ENCODE data around the gene H1-8.

H1-8 gene

DNA sequence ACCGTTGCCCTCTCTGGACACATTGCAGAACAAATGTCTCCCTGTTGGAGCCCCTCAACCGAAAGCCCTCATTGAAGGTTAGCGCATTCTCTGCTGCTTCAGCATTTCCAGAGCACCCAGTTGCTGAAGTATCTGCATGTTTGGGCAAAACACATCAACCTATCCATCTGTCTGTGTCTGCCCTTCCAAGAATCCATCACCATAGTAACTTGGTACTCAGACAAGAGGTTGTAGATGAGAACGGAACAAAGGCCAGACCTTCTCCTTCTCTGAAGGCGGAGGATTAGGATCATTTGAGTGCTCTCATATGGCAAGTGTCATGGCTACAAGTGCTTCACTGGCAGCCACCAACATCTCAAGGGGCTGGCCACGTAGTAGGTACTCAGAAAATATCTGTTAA, 37.6 kb upstream of the H1-8 start:
- no peak for DNase-seq
- no peak overlapping the region for H4K8ac ChIP-seq (ENCODE audit: low read depth, low read length)
- WGBS (ENCODE audit: extremely low coverage, insufficient coverage, insufficient read length), result no CpG with 5 or more reads among the region's 6 CpGs
- no peak overlapping the region for H3K9ac ChIP-seq (ENCODE audit: low read length)
- H2BK120ac ChIP-seq (ENCODE audit: insufficient read depth, low read length, poor library complexity), result no peak overlapping the region
- no peak overlapping the region for H2AK5ac ChIP-seq (ENCODE audit: low read length)
- peaks cover 28 to 52% of the 10 kb centered on the region in 2 experiments for H3K36me3 ChIP-seq (ENCODE audit: control insufficient read depth in 1 of 2, insufficient read depth in 2 of 2, low read length in 2 of 2)
- no peaks in the 10 kb centered on the region for H3K79me1 ChIP-seq (ENCODE audit: low read length)
- H3K27ac ChIP-seq (ENCODE audit: low read depth, low read length), result no peak overlapping the region
- H3K14ac ChIP-seq (ENCODE audit: low read length), result no peak overlapping the region
- H4K12ac ChIP-seq (ENCODE audit: low read depth, low read length), result no peak overlapping the region
- no peak overlapping the region for H2BK12ac ChIP-seq (ENCODE audit: low read length)
- H3K4me3 ChIP-seq (ENCODE audit: low read depth, low read length), result no peak overlapping the region
- H3K4me2 ChIP-seq (ENCODE audit: low read length), result no peak overlapping the region
- no peaks in the 10 kb centered on the region for H3K9me3 ChIP-seq (ENCODE audit: insufficient read depth, low read depth, low read length)
- H3K27me3 ChIP-seq (ENCODE audit: insufficient read depth, low read length), result no peaks in the 10 kb centered on the region
- no peak overlapping the region for H3K18ac ChIP-seq (ENCODE audit: low read length)
- no peak overlapping the region for H2BK5ac ChIP-seq (ENCODE audit: low read depth, low read length, poor library complexity)
- no peak overlapping the region for H3K4ac ChIP-seq (ENCODE audit: low read depth, low read length)
- no peaks in the 10 kb centered on the region for H3K79me2 ChIP-seq (ENCODE audit: control insufficient read depth, insufficient read depth, low read length, poor library complexity)
- no peak overlapping the region for H2AFZ ChIP-seq (ENCODE audit: insufficient read depth, low read length, poor library complexity)
- H4K91ac ChIP-seq (ENCODE audit: low read depth, low read length), result no peak overlapping the region
- H3K4me1 ChIP-seq (ENCODE audit: control insufficient read depth in 1 of 2, insufficient read depth in 2 of 2, low read length in 2 of 2), result peaks cover 0 to 3% of the 10 kb centered on the region in 2 experiments
- H3K23ac ChIP-seq (ENCODE audit: low read length), result no peak overlapping the region

DNA sequence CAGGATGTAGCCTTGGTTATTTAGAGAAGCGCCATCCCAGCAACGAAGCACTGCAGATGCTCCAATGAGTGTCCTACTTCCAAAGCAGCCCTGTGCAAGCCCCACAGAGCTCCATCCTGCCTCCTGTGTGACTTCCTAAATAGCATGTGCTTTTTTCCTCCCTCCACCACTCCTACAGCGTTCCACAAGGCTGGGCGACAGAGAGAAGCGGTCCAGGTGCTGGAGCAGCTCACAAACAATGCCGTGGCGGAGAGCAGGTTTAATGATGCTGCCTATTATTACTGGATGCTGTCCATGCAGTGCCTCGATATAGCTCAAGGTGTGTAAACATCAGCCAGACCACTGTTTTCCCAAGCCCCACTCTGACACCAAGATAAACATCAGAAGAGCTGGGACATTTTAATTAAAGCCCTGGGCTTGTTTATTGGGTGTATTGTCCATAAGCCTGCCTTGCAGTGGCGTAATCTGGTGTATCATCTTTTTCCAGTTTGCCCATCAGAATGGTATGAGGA, 36.7 kb upstream of the H1-8 start:
- H3K4ac ChIP-seq (ENCODE audit: low read depth, low read length), result no peak overlapping the region
- no peak overlapping the region for H3K14ac ChIP-seq (ENCODE audit: low read length)
- no peak overlapping the region for H3K4me2 ChIP-seq (ENCODE audit: low read length)
- no peak overlapping the region for H3K27ac ChIP-seq (ENCODE audit: low read depth, low read length)
- H2AFZ ChIP-seq (ENCODE audit: insufficient read depth, low read length, poor library complexity), result no peak overlapping the region
- peaks cover 3% of the 10 kb centered on the region in 2 experiments for H3K4me1 ChIP-seq (ENCODE audit: control insufficient read depth in 1 of 2, insufficient read depth in 2 of 2, low read length in 2 of 2)
- whole genome bisulfite sequencing (ENCODE audit: extremely low coverage, insufficient coverage, insufficient read length), result no CpG with 5 or more reads among the region's 9 CpGs
- DNase-seq, result no peak
- no peak overlapping the region for H3K9ac ChIP-seq (ENCODE audit: low read length)
- no peak overlapping the region for H4K8ac ChIP-seq (ENCODE audit: low read depth, low read length)
- no peaks in the 10 kb centered on the region for H3K27me3 ChIP-seq (ENCODE audit: insufficient read depth, low read length)
- H3K36me3 ChIP-seq (ENCODE audit: control insufficient read depth in 1 of 2, insufficient read depth in 2 of 2, low read length in 2 of 2), result peaks cover 22 to 47% of the 10 kb centered on the region in 2 experiments
- H4K91ac ChIP-seq (ENCODE audit: low read depth, low read length), result no peak overlapping the region
- H3K79me2 ChIP-seq (ENCODE audit: control insufficient read depth, insufficient read depth, low read length, poor library complexity), result no peaks in the 10 kb centered on the region
- H3K4me3 ChIP-seq (ENCODE audit: low read depth, low read length), result no peak overlapping the region
- H3K23ac ChIP-seq (ENCODE audit: low read length), result no peak overlapping the region
- no peak overlapping the region for H2BK5ac ChIP-seq (ENCODE audit: low read depth, low read length, poor library complexity)
- no peaks in the 10 kb centered on the region for H3K79me1 ChIP-seq (ENCODE audit: low read length)
- peak overlapping the region; percentile 8 for H2BK12ac ChIP-seq (ENCODE audit: low read length)
- H2BK120ac ChIP-seq (ENCODE audit: insufficient read depth, low read length, poor library complexity), result no peak overlapping the region
- H2AK5ac ChIP-seq (ENCODE audit: low read length), result no peak overlapping the region
- no peak overlapping the region for H3K18ac ChIP-seq (ENCODE audit: low read length)
- no peak overlapping the region for H4K12ac ChIP-seq (ENCODE audit: low read depth, low read length)
- no peaks in the 10 kb centered on the region for H3K9me3 ChIP-seq (ENCODE audit: insufficient read depth, low read depth, low read length)

DNA sequence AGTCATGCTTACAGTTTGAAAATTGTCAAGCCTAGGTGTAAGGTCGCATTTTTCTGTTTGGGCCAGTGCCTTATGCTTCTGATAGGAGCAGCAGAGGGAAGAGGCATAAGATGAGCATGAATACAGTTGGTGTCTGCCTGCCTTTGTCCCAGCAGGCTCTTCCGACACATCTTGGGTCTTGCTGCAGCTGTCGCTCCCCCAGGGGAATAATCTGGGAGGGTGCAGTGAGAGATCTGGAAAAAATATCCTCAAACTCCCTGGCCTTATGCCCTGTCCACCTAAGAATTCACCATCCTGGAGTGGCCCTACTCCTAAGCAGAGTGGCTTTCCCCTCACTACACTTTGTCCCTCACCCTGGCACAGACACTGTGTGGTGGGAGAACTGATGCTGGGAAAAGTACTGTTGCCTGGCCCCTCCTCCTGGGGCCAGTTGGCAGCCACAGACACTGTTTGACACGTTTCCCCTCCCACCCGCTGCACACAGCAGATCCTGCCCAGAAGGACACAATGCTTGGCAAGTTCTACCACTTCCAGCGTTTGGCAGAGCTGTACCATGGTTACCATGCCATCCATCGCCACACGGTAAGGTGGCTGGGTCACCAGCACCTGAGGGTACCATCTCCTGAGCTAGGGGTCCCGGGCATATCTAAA, 35.7 kb upstream of the H1-8 start:
- no peak overlapping the region for H3K18ac ChIP-seq (ENCODE audit: low read length)
- H3K4ac ChIP-seq (ENCODE audit: low read depth, low read length), result no peak overlapping the region
- no peak overlapping the region for H4K12ac ChIP-seq (ENCODE audit: low read depth, low read length)
- H2BK12ac ChIP-seq (ENCODE audit: low read length), result no peak overlapping the region
- no peak overlapping the region for H2AFZ ChIP-seq (ENCODE audit: insufficient read depth, low read length, poor library complexity)
- H3K27ac ChIP-seq (ENCODE audit: low read depth, low read length), result no peak overlapping the region
- H4K8ac ChIP-seq (ENCODE audit: low read depth, low read length), result no peak overlapping the region
- WGBS (ENCODE audit: extremely low coverage, insufficient coverage, insufficient read length), result no CpG with 5 or more reads among the region's 9 CpGs
- H3K4me1 ChIP-seq (ENCODE audit: control insufficient read depth in 1 of 2, insufficient read depth in 2 of 2, low read length in 2 of 2), result peaks cover 3% of the 10 kb centered on the region in 2 experiments
- H3K79me2 ChIP-seq (ENCODE audit: control insufficient read depth, insufficient read depth, low read length, poor library complexity), result no peaks in the 10 kb centered on the region
- no peak overlapping the region for H2BK120ac ChIP-seq (ENCODE audit: insufficient read depth, low read length, poor library complexity)
- H3K36me3 ChIP-seq (ENCODE audit: control insufficient read depth in 1 of 2, insufficient read depth in 2 of 2, low read length in 2 of 2), result peaks cover 23 to 44% of the 10 kb centered on the region in 2 experiments
- no peak overlapping the region for H3K9ac ChIP-seq (ENCODE audit: low read length)
- H2AK5ac ChIP-seq (ENCODE audit: low read length), result no peak overlapping the region
- H3K14ac ChIP-seq (ENCODE audit: low read length), result no peak overlapping the region
- H3K27me3 ChIP-seq (ENCODE audit: insufficient read depth, low read length), result no peaks in the 10 kb centered on the region
- no peak overlapping the region for H2BK5ac ChIP-seq (ENCODE audit: low read depth, low read length, poor library complexity)
- H3K79me1 ChIP-seq (ENCODE audit: low read length), result no peaks in the 10 kb centered on the region
- H4K91ac ChIP-seq (ENCODE audit: low read depth, low read length), result no peak overlapping the region
- H3K23ac ChIP-seq (ENCODE audit: low read length), result no peak overlapping the region
- no peak overlapping the region for H3K4me3 ChIP-seq (ENCODE audit: low read depth, low read length)
- no peak overlapping the region for H3K4me2 ChIP-seq (ENCODE audit: low read length)
- H3K9me3 ChIP-seq (ENCODE audit: insufficient read depth, low read depth, low read length), result no peaks in the 10 kb centered on the region
- DNase-seq, result no peak

DNA sequence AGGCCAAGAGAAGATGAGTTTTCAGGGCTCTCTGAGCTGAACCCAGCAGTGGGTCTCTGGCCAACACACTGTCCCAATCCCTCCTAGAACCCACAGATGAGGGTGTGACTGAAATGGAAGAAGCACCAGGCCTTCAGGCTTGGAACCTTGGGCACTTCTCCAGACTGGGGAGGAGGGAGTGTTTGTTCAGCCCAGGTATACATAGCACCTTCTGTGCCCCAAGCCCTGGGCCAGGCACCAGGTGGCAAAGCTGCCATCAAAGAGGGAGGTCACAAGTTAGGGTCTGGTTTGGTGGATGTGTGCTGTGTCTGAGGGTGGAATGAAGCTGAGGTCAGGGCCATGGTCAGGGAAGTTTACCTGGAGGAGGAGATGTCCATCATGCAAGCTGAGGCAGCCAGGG, 30.4 kb upstream of the H1-8 start:
- Histone ChIP-seq H3K79me2 (ENCODE audit: control insufficient read depth, insufficient read depth, low read length, poor library complexity) (no peaks in the 10 kb centered on the region), H2AFZ (ENCODE audit: insufficient read depth, low read length, poor library complexity) (no peak overlapping the region), H3K9me3 (ENCODE audit: insufficient read depth, low read depth, low read length) (peaks cover 2% of the 10 kb centered on the region), H3K27ac (ENCODE audit: low read depth, low read length) (no peak overlapping the region), H2BK120ac (ENCODE audit: insufficient read depth, low read length, poor library complexity) (no peak overlapping the region), H2AK5ac (ENCODE audit: low read length) (no peak overlapping the region), H4K91ac (ENCODE audit: low read depth, low read length) (no peak overlapping the region), H4K8ac (ENCODE audit: low read depth, low read length) (no peak overlapping the region), H3K14ac (ENCODE audit: low read length) (no peak overlapping the region), H3K4me1 (ENCODE audit: control insufficient read depth in 1 of 2, insufficient read depth in 2 of 2, low read length in 2 of 2) (peaks cover 0 to 3% of the 10 kb centered on the region in 2 experiments), H4K12ac (ENCODE audit: low read depth, low read length) (no peak overlapping the region), H3K79me1 (ENCODE audit: low read length) (no peaks in the 10 kb centered on the region), H2BK12ac (ENCODE audit: low read length) (no peak overlapping the region), H2BK5ac (ENCODE audit: low read depth, low read length, poor library complexity) (no peak overlapping the region), H3K4ac (ENCODE audit: low read depth, low read length) (no peak overlapping the region), H3K23ac (ENCODE audit: low read length) (no peak overlapping the region), H3K4me3 (ENCODE audit: low read depth, low read length) (no peak overlapping the region), H3K27me3 (ENCODE audit: insufficient read depth, low read length) (no peaks in the 10 kb centered on the region), H3K4me2 (ENCODE audit: low read length) (no peak overlapping the region), H3K36me3 (ENCODE audit: control insufficient read depth in 1 of 2, insufficient read depth in 2 of 2, low read length in 2 of 2) (peaks cover 37 to 41% of the 10 kb centered on the region in 2 experiments), H3K18ac (ENCODE audit: low read length) (no peak overlapping the region), H3K9ac (ENCODE audit: low read length) (no peak overlapping the region)
- no peak for DNase-seq
